HEK293T (cell line): ENCODE data around the gene GTPBP3.
A peak's percentile ranks its signal among the peaks of the same experiment; 100 is the strongest.

Experiments used
- CTCF ChIA-PET: fragments of 350-600 bp; formaldehyde crosslinking; extraction: SDS; loops from one replicate; lab custom pipeline; 2021; ENCODE audit warnings: antibody characterized with exemption, inconsistent platforms; lab: Yijun Ruan, JAX
- POLR2A ChIA-PET: fragments of 350-600 bp; formaldehyde crosslinking; extraction: SDS; loops from one replicate; lab custom pipeline; 2020; ENCODE audit warnings: antibody characterized with exemption, inconsistent platforms; lab: Yijun Ruan, JAX
- DNase-seq: peaks from one replicate; pipeline ENCODE4 v3.0.0; 2012; ENCODE audit warnings: mixed read lengths; ENCODE audit errors: extremely low spot score
- ARNT ChIP-seq: fragments of 450-650 bp; IDR thresholded peaks from 2 replicates; pipeline ENCODE4 v1.6.1; 2017; ENCODE audit warnings: mild to moderate bottlenecking
- BHLHE40 ChIP-seq: fragments of 450-650 bp; IDR thresholded peaks from 2 replicates; pipeline ENCODE4 v1.6.1; 2016; ENCODE audit warnings: mild to moderate bottlenecking, moderate library complexity, borderline replicate concordance
- CTBP1 ChIP-seq: fragments of 450-650 bp; IDR thresholded peaks from 2 replicates; pipeline ENCODE4 v1.6.1; 2016; ENCODE audit warnings: borderline replicate concordance
- ELF4 ChIP-seq: fragments of 450-650 bp; IDR thresholded peaks from 2 replicates; pipeline ENCODE4 v1.6.1; 2017; ENCODE audit warnings: antibody characterized with exemption
- FOXA1 ChIP-seq: fragments of 450-650 bp; IDR thresholded peaks from 2 replicates; pipeline ENCODE4 v1.6.1; 2016; ENCODE audit warnings: mild to moderate bottlenecking
- FOXK2 ChIP-seq: fragments of 450-650 bp; IDR thresholded peaks from 2 replicates; pipeline ENCODE4 v1.6.1; 2016; ENCODE audit warnings: mild to moderate bottlenecking
- FOXM1 ChIP-seq: fragments of 450-650 bp; IDR thresholded peaks from 2 replicates; pipeline ENCODE4 v1.6.1; 2017; ENCODE audit warnings: mild to moderate bottlenecking, borderline replicate concordance
- HDGF ChIP-seq: fragments of 450-650 bp; IDR thresholded peaks from 2 replicates; pipeline ENCODE4 v1.6.1; 2017; ENCODE audit warnings: antibody characterized with exemption, borderline replicate concordance
- L3MBTL2 ChIP-seq: fragments of 450-650 bp; conservative IDR thresholded peaks from 2 replicates; pipeline ENCODE4 v1.6.1; 2016; ENCODE audit warnings: mild to moderate bottlenecking
- LEF1 ChIP-seq: fragments of 450-650 bp; IDR thresholded peaks from 2 replicates; pipeline ENCODE4 v1.6.1; 2017; ENCODE audit warnings: mild to moderate bottlenecking, borderline replicate concordance
- NFRKB ChIP-seq: fragments of 450-650 bp; IDR thresholded peaks from 2 replicates; pipeline ENCODE4 v1.6.1; 2016; ENCODE audit warnings: mild to moderate bottlenecking, moderate library complexity
- SP1 ChIP-seq: fragments of 450-650 bp; IDR thresholded peaks from 2 replicates; pipeline ENCODE4 v1.6.1; 2017
- SUZ12 ChIP-seq: fragments of 450-650 bp; IDR thresholded peaks from 2 replicates; pipeline ENCODE4 v1.6.1; 2016; ENCODE audit warnings: mild to moderate bottlenecking
- TARDBP ChIP-seq: fragments of 450-650 bp; IDR thresholded peaks from 2 replicates; pipeline ENCODE4 v1.6.1; 2016
- ZNF384 ChIP-seq: fragments of 450-650 bp; IDR thresholded peaks from 2 replicates; pipeline ENCODE4 v1.6.1; 2016
- TF ChIP-seq, protein P1 (sequence below): fragments of 450-650 bp; IDR thresholded peaks from 2 replicates; pipeline ENCODE4 v1.6.1; 2016

Gene GTPBP3

DNA sequence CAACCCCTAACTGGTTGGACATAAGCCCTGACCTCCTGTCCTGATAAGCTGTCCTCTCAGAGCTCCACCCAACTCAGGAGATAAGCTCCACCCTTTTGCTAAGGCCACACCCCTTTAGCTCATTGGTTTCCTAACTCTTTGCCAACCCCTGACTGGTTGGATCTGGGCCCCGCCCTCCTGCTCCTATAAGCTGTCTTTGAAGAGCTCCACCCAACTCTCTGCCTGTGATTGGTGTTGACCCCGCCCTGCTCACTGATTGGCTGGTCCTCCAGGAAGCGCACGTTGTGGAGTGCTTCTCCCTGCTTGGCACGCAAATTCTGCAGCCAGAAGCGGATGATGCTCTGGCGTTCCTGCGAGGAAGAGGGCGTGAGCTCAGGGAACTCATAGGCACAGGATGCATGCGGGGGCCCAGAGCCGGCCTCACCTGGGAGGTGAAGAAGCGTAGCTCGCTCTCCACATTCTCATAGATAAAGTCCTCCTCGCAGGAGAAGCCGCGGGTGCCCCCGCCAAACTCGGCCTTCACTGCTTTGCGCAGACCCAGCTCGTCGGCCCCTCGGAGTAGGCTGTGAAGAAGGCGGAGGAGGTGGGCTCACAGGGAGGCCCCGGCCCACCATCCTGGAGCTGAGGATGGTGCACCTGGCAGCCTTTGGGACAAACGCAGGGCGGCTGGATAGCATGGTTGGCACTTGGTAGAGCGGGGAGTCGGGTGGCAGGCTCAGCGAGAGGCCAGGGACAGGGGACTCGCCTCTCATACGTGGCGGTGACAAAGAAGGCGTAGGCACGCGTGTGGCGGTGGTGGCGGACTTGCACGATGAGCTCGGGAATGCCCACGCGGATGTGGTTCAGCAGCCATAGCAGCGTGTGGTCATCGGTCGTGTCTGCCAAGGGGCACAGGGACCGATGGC lies 4.4 kb upstream of the GTPBP3 start:
- DNase-seq, result peak; percentile 95
- CTCF ChIA-PET, result interaction anchor here (1.1 to 2.0 kb wide), 2 partner anchors 28 to 40 kb away, joined by 5 to 6 read pairs; partner anchors contain the start of gene MRPL34
- POLR2A ChIA-PET, result interaction anchor here (0.6 to 9.3 kb wide), 11 partner anchors 8 to 601 kb away, joined by 3 to 107 read pairs (median 4); partner anchors contain the start of genes DDA1, MRPL34 and USE1

DNA sequence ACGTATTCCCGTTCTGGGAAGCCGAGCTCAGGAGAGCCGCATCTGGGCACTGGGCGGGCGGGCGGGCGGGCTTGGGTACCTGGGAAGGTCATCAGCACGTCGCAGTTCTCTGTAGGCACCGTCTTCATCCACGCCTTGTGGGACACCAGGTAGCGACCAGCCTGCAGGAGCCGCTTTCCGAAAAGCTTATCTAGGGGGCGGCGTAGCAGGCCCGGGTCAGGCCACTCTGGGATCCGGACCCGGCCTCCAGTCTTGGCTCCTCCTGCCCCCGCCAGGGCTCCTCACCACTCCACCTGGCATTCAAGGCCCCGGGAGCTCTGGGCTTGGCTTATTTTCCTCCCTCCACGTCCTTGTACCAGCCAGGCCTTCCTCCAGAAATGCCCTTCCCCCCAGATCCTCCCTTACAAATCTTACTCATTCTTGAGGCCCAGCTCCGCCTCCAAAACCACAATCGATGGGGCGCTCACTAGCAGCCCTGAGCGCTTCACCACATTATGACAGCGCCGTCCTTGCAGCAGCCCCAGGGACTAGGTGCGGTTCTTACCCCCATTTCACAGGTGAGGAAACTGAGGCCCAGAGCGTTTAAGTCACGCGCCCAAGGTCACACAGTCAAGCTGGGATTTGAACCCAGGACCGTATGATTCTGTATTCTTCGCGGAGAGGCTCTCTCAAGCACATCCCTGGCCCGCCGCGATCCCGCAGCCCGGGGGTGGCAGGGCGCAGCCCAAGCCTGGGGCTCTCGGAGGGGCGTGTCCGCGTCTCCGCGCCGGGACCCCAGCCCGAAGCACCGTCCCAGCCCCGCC lies 3.5 kb upstream of the GTPBP3 start:
- ChIA-PET CTCF (interaction anchor here (1.5 to 2.0 kb wide), 2 partner anchors 29 to 60 kb away, joined by 4 to 6 read pairs; partner anchors contain the start of genes CCDC194 and MRPL34), POLR2A (interaction anchor here (1.1 to 9.3 kb wide), 6 partner anchors 9 to 118 kb away, joined by 3 to 107 read pairs (median 6); partner anchors contain the start of genes DDA1, MRPL34 and USE1)
- no peak for TF ChIP-seq SP1
- TF ChIP-seq TARDBP, result no peak
- TF ChIP-seq ARNT, result no peak
- no peak for TF ChIP-seq NFRKB
- TF ChIP-seq FOXA1, result no peak
- TF ChIP-seq SUZ12, result no peak
- no peak for TF ChIP-seq FOXM1
- no peak for TF ChIP-seq FOXK2
- TF ChIP-seq CTBP1, result no peak
- no peak for TF ChIP-seq BHLHE40
- no peak for TF ChIP-seq L3MBTL2
- TF ChIP-seq LEF1, result no peak
- TF ChIP-seq, protein P1, sequence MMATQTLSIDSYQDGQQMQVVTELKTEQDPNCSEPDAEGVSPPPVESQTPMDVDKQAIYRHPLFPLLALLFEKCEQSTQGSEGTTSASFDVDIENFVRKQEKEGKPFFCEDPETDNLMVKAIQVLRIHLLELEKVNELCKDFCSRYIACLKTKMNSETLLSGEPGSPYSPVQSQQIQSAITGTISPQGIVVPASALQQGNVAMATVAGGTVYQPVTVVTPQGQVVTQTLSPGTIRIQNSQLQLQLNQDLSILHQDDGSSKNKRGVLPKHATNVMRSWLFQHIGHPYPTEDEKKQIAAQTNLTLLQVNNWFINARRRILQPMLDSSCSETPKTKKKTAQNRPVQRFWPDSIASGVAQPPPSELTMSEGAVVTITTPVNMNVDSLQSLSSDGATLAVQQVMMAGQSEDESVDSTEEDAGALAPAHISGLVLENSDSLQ, result no peak
- TF ChIP-seq ZNF384, result no peak
- TF ChIP-seq HDGF, result no peak
- no peak for DNase-seq

More for the DNA sequence above, 4.4 kb upstream of the GTPBP3 start:
- TF ChIP-seq L3MBTL2 (peak; percentile 31), FOXK2 (no peak), ELF4 (no peak; the same call in 1 of the 2 replicates), SUZ12 (no peak), FOXM1 (no peak), BHLHE40 (no peak), SP1 (peak; percentile 93), HDGF (peak; percentile 100), NFRKB (no peak), ARNT (no peak), TARDBP (no peak), ZNF384 (no peak), FOXA1 (no peak)
- TF ChIP-seq, protein P1, result peak; percentile 83

DNA sequence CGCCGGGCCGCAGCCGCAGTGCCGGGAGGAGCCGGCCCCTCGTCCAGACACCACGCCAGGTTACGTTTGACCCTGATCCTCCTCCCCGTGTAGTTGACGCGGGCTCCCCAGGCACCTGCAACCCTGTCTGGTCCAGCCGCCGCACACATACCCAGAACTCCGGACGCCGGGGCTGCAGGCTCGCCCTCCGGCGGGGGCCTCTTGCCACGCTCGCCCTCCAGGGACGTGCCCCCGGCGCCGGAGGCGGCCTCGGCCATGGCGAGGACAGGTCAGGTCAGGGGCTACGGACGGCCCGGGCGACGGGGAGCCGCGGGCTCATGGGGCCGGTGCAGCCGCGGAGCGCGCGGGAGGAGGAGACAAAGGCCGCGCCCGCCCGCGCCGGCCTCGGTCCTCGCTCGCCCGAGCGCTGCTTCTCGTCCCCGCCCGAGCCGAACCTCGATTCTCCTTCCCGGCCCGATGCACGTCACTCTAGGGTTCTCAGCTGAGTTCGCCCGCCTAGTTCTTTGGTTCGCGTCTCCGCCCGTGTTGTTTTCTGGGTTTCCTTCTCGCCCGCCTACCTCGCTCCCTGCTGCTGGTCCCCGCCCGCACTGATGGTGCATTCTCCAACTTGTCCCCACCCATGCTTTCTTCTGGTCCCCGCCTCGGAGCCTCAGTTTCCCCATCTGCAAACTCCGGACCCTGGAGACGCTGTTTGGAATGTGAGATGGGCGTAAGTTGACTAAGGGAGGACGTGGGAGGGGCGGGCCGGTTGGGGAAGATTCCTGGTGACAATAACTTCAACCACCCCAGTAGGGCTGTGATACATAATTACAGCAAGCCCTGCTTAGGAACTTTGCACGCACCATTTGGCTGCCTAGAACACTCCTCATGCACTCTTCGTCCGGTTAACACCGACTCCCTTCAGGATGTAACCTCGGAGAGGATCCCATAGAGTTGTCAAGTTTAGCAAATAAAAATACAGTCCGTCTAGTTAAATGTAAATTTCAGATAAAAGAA lies 2.6 kb upstream of the GTPBP3 start, which contains the start of gene ANO8:
TSS of gene ANO8 (minus strand) at position 442 of the 996 bp plus-strand sequence. CDS start at position 257, 185 bp downstream.
- ChIA-PET POLR2A (interaction anchor here (0.6 to 9.3 kb wide), 5 partner anchors 11 to 42 kb away, joined by 3 to 107 read pairs (median 4); partner anchors contain the start of genes DDA1 and MRPL34), CTCF (interaction anchor here (0.5 to 1.5 kb wide), 5 partner anchors 16 to 73 kb away, joined by 3 to 6 read pairs (median 4); partner anchors contain the start of gene CCDC194)
- peak; percentile 90 for DNase-seq
- TF ChIP-seq ZNF384, result no peak
- no peak for TF ChIP-seq HDGF
- peak; percentile 87 for TF ChIP-seq ARNT
- TF ChIP-seq, protein P1, result peak; percentile 97
- peak; percentile 64; the same call in 1 of the 2 replicates for TF ChIP-seq FOXM1

DNA sequence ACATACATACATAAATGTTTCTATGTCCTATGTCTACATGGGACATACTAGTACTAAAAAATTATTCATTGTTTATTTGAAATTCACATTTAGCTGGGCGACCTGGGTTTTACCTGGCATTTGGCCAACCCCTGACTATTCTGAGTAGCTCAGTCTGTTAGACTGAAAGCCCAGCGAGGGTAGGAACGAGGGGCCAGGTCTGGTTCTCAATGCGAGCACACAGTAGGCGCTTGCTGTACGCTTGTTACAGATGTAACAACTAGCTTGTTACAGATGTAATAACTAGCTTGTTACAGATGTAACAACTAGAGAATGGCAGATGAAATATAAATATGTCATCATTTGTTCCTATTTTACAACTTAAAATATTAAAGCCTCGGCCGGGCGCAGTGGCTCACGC lies 1.8 kb upstream of the GTPBP3 start:
- no peak for DNase-seq
- POLR2A ChIA-PET, result interaction anchor here (0.6 to 9.3 kb wide), 4 partner anchors 10 to 720 kb away, joined by 3 to 107 read pairs (median 5); partner anchors contain the start of genes DDA1 and MRPL34
- CTCF ChIA-PET, result interaction anchor here (0.5 to 1.3 kb wide), 5 partner anchors 10 to 54 kb away, joined by 3 to 6 read pairs (median 4); no protein-coding TSS in a partner anchor
- TF ChIP-seq ZNF384 (no peak), FOXA1 (no peak), CTBP1 (no peak), LEF1 (no peak), BHLHE40 (no peak), FOXM1 (no peak), L3MBTL2 (no peak), ARNT (no peak), NFRKB (no peak), SP1 (no peak), HDGF (no peak), FOXK2 (no peak), TARDBP (no peak), SUZ12 (no peak), ELF4 (no peak)
- TF ChIP-seq, protein P1, result no peak
